A172 (cell line): ENCODE data around the gene TSC22D3. TPM values are rescaled to one million over a fixed set of nuclear protein-coding genes. Genes with fewer than 3 reads are reported as not detected.

ENCODE experiments used
- total RNA-seq: library from RNA; depleted of rRNA; stranded (reverse); fragments of >200 nt; shearing (Covaris generic); gene quantifications from 2 replicates; pipeline ENCODE4 v1.2.3, GENCODE V29; 2014; rRNA removed

Gene TSC22D3
- total RNA-seq, 1 experiment from 2014 or later, result 7.7 TPM

Other genes starting within 250 kb of the TSC22D3 start
- 35.2 and 36.5 TPM in 2 replicates for gene PRPS1, start 147.3 kb downstream of the TSC22D3 start, total RNA-seq
- gene NCBP2L, start 1.9 kb upstream of the TSC22D3 start, total RNA-seq, result not detected in 2 replicates
- gene MID2, start 50.1 kb upstream of the TSC22D3 start, total RNA-seq, result 5.7 and 6.7 TPM in 2 replicates
- gene TEX13B, start 206.6 kb upstream of the TSC22D3 start, total RNA-seq, result not detected in 2 replicates